GM21825 (cell line): ENCODE results near the gene PRKG2.

Experiments
- ATAC-seq: cut with Tn5 transposase; IDR thresholded peaks from one replicate; pipeline ENCODE4 v1.9.1; 2021; ENCODE audit warnings: mild to moderate bottlenecking, moderate library complexity; ENCODE audit not compliant: unreplicated experiment

The PRKG2 gene

GRCh38 chr4:81218206-81218605 is 3.2 kb upstream of the PRKG2 start:
- no peak for ATAC-seq

- no peak for ATAC-seq
Measured at GRCh38 chr4:81217779-81218178, 2.8 kb upstream of the PRKG2 start.

- ATAC-seq, result no peak
Measured at GRCh38 chr4:81215931-81216330, 909 bp upstream of the PRKG2 start.

- ATAC-seq, result no peak
Measured at GRCh38 chr4:81214144-81214880, 710 bp downstream of the PRKG2 start.

GRCh38 chr4:81213671-81214070 is 1.4 kb downstream of the PRKG2 start:
- no peak for ATAC-seq

GRCh38 chr4:81211956-81212355 is 3.1 kb downstream of the PRKG2 start:
- ATAC-seq, result no peak

- no peak for ATAC-seq
Measured at GRCh38 chr4:81207828-81208227, 7.2 kb downstream of the PRKG2 start.

- ATAC-seq, result no peak
Measured at GRCh38 chr4:81205302-81205701, 9.7 kb downstream of the PRKG2 start.

- no peak for ATAC-seq
Measured at GRCh38 chr4:81204571-81204970, 10.5 kb downstream of the PRKG2 start.

- ATAC-seq, result no peak
Measured at GRCh38 chr4:81199831-81200230, 15.2 kb downstream of the PRKG2 start.

- ATAC-seq, result no peak
Measured at GRCh38 chr4:81198609-81199008, 16.4 kb downstream of the PRKG2 start.

- no peak for ATAC-seq
Measured at GRCh38 chr4:81197864-81198524, 17.0 kb downstream of the PRKG2 start.

- no peak for ATAC-seq
Measured at GRCh38 chr4:81196126-81196650, 18.8 kb downstream of the PRKG2 start.

- no peak for ATAC-seq
Measured at GRCh38 chr4:81195475-81195874, 19.5 kb downstream of the PRKG2 start.

- no peak for ATAC-seq
Measured at GRCh38 chr4:81194286-81194685, 20.7 kb downstream of the PRKG2 start.

- no peak for ATAC-seq
Measured at GRCh38 chr4:81180916-81181315, 34.1 kb downstream of the PRKG2 start.

GRCh38 chr4:81179326-81179725 is 35.7 kb downstream of the PRKG2 start:
- no peak for ATAC-seq

- no peak for ATAC-seq
Measured at GRCh38 chr4:81173213-81173612, 41.8 kb downstream of the PRKG2 start.

GRCh38 chr4:81166458-81167160 is 48.4 kb downstream of the PRKG2 start:
- ATAC-seq, result no peak

GRCh38 chr4:81165861-81166430 is 49.1 kb downstream of the PRKG2 start:
- no peak for ATAC-seq

- ATAC-seq, result no peak
Measured at GRCh38 chr4:81164623-81165416, 50.2 kb downstream of the PRKG2 start.
